Endothelial cell of umbilical vein (primary cell): ENCODE measurements around the gene GGPS1. TPM values are rescaled to one million over a fixed set of nuclear protein-coding genes. Genes with fewer than 3 reads are reported as not detected.

ENCODE experiments used
- BruUV-seq: library from RNA; stranded (reverse); fragments of 400-500 nt; replicated peaks from 2 replicates; lab custom pipeline; 2021; lab: Mats Ljungman, UMichigan
- CTCF ChIA-PET: fragments of 300-600, 350-600 bp; sonication (Branson Sonifier 250); formaldehyde crosslinking; loops from one replicate; lab custom pipeline; 2021; ENCODE audit warnings: antibody characterized with exemption, inconsistent platforms; lab: Charles Lee
- POLR2A ChIA-PET: fragments of 300-600, 350-600 bp; sonication (Branson Sonifier 250); formaldehyde crosslinking; loops from one replicate; lab custom pipeline; 2021; ENCODE audit warnings: antibody characterized with exemption, inconsistent platforms; lab: Charles Lee
- DNase-seq: peaks from one replicate; pipeline ENCODE4 v3.0.0-alpha.2; 2011; ENCODE audit warnings: low read depth, low spot score
- FAIRE-seq: peaks from 2 replicates; lab custom pipeline; 2011; peaks lifted over from hg19 to GRCh38; lab: Jason Lieb, UNC
- H2AFZ ChIP-seq: 2 replicates; pipeline ENCODE4 v1.6.0; 2012; ENCODE audit warnings: low read depth, low read length, control low read depth, inconsistent platforms
- H3K27ac ChIP-seq: 2 replicates; pipeline ENCODE4 v1.5.1; 2011; ENCODE audit warnings: low read depth, mild to moderate bottlenecking, control low read depth, low read length, moderate library complexity; ENCODE audit not compliant: insufficient read depth
- H3K27me3 ChIP-seq, 2 experiments: 2 replicates each; pipeline versions ENCODE4 v1.6.0 to v1.6.1; 2011; ENCODE audit warnings: low read length in 2 of 2, mixed read lengths in 1 of 2; ENCODE audit not compliant: control insufficient read depth in 2 of 2, insufficient read depth in 2 of 2
- H3K36me3 ChIP-seq, 2 experiments: 2 replicates in 1 of 2; 3 replicates in 1 of 2; pipeline ENCODE4 v1.5.1; 2011; ENCODE audit warnings: low read length in 2 of 2, mild to moderate bottlenecking in 1 of 2, moderate library complexity in 1 of 2; ENCODE audit not compliant: control insufficient read depth in 2 of 2, insufficient read depth in 2 of 2; ENCODE audit errors: extremely low read depth in 1 of 2
- H3K4me1 ChIP-seq: 3 replicates; pipeline ENCODE4 v1.5.1; 2011; ENCODE audit warnings: mild to moderate bottlenecking, low read length; ENCODE audit not compliant: control insufficient read depth, insufficient read depth; ENCODE audit errors: extremely low read depth
- H3K4me2 ChIP-seq: 2 replicates; pipeline ENCODE4 v1.6.1; 2011; ENCODE audit warnings: low read length, control low read depth, mixed read lengths; ENCODE audit not compliant: insufficient read depth
- H3K4me3 ChIP-seq, 3 experiments: fragments of 200-600 bp in 1 of 3; sonication (generic), shearing (Covaris generic) in 1 of 3; replicated peaks in 1 of 3; 2 replicates each; pipeline ENCODE4 v1.5.1; 2011 to 2016; ENCODE audit warnings: control low read depth in 3 of 3, low read length in 3 of 3, mild to moderate bottlenecking in 2 of 3, inconsistent platforms in 1 of 3, low read depth in 1 of 3, moderate library complexity in 1 of 3; ENCODE audit not compliant: insufficient read depth in 1 of 3
- H3K79me2 ChIP-seq: 2 replicates; pipeline ENCODE4 v1.6.0; 2012; ENCODE audit warnings: low read length, inconsistent platforms; ENCODE audit not compliant: control insufficient read depth, insufficient read depth
- H3K9ac ChIP-seq: replicated peaks from 2 replicates; pipeline ENCODE3; 2011; ENCODE audit warnings: low read length, control low read depth; ENCODE audit not compliant: insufficient read depth; ENCODE audit errors: extremely low read depth
- H3K9me1 ChIP-seq: replicated peaks from 3 replicates; pipeline ENCODE4 v1.6.0; 2011; ENCODE audit warnings: mild to moderate bottlenecking, low read length; ENCODE audit not compliant: control insufficient read depth, insufficient read depth; ENCODE audit errors: extremely low read depth
- H3K9me3 ChIP-seq: replicated peaks from 2 replicates; pipeline ENCODE4 v1.5.1; 2012; ENCODE audit warnings: low read length, inconsistent platforms; ENCODE audit not compliant: control insufficient read depth, insufficient read depth
- H4K20me1 ChIP-seq: replicated peaks from 2 replicates; pipeline ENCODE3; 2011; ENCODE audit warnings: mild to moderate bottlenecking, low read length; ENCODE audit not compliant: control insufficient read depth, insufficient read depth; ENCODE audit errors: extremely low read depth
- CTCF ChIP-seq, 2 donors: IDR thresholded peaks; 1 replicate in 1 of 2; 2 replicates in 1 of 2; pipeline ENCODE4 v1.5.1; 2011; ENCODE audit warnings: low read length in 2 of 2, mild to moderate bottlenecking in 2 of 2, moderate library complexity in 2 of 2, control low read depth in 1 of 2, inconsistent platforms in 1 of 2, low read depth in 1 of 2; ENCODE audit not compliant: insufficient read depth in 1 of 2; ENCODE audit errors: extremely low read depth in 1 of 2
- EZH2 ChIP-seq: IDR thresholded peaks from 2 replicates; pipeline ENCODE4 v1.6.1; 2012; ENCODE audit warnings: borderline replicate concordance, low read depth, mild to moderate bottlenecking, moderate library complexity, low read length, inconsistent platforms; ENCODE audit not compliant: severe bottlenecking
- FOS ChIP-seq: IDR thresholded peaks from 2 replicates; pipeline ENCODE4 v1.6.1; 2011; ENCODE audit warnings: mild to moderate bottlenecking, low read length, moderate library complexity, borderline replicate concordance; ENCODE audit not compliant: insufficient read depth
- GATA2 ChIP-seq: IDR thresholded peaks from 2 replicates; pipeline ENCODE4 v1.7.0; 2011; ENCODE audit warnings: low read depth, mild to moderate bottlenecking, moderate library complexity, mixed read lengths, low read length; ENCODE audit not compliant: insufficient read length, insufficient read depth
- JUN ChIP-seq: IDR thresholded peaks from 2 replicates; pipeline ENCODE4 v1.6.1; 2011; ENCODE audit warnings: borderline replicate concordance, low read depth; ENCODE audit not compliant: insufficient read length, insufficient read depth
- MAX ChIP-seq: IDR thresholded peaks from 2 replicates; pipeline ENCODE4 v1.6.1; 2011; ENCODE audit not compliant: insufficient read depth, insufficient read length
- MYC ChIP-seq: IDR thresholded peaks from one replicate; pipeline ENCODE4 v1.6.1; 2011; ENCODE audit warnings: mild to moderate bottlenecking, low read depth, low read length
- POLR2A ChIP-seq: IDR thresholded peaks from 2 replicates; pipeline ENCODE4 v1.6.1; 2012; ENCODE audit warnings: low read depth, mild to moderate bottlenecking, control low read depth, low read length
- POLR2AphosphoS5 ChIP-seq: IDR thresholded peaks from 2 replicates; pipeline ENCODE4 v1.6.1; 2012; ENCODE audit warnings: low read depth, mild to moderate bottlenecking, control low read depth, low read length, moderate library complexity; ENCODE audit not compliant: insufficient read depth
- dilution Hi-C: fragments of 300-500 bp; cut with MboI; formaldehyde crosslinking; loops from one replicate; pipeline ENCODE4 v1.15.0; 2019; ENCODE audit warnings: low sequenced_read_pairs; ENCODE audit not compliant: extremely low pct_ligation_motif_present
- intact Hi-C: fragments of 100-400 bp; cut with micrococcal nuclease; formaldehyde crosslinking; loops from one replicate; pipeline ENCODE4 v1.10.0; 2022
- polyA plus RNA-seq, 4 experiments: library from polyadenylated mRNA; depleted of rRNA in 3 of 4; stranded (reverse) in 3 of 4; unstranded in 1 of 4; fragments of >200 nt; gene quantifications; 2 replicates each; pipeline versions ENCODE4 v1.2.1 to v1.2.3, GENCODE V29; 2011 to 2012; ENCODE audit warnings: missing spikeins in 1 of 4
- total RNA-seq: library from RNA; stranded (reverse); gene quantifications from 2 replicates; pipeline ENCODE4 v1.2.3, GENCODE V29; 2021

GGPS1 gene
- total and polyA plus RNA-seq, 2 donors (not counting 3 experiments of a cell fraction or from before 2014, with no cell fraction given), result 10.7 to 29.5 TPM

GRCh38 chr1:235292790-235293189, 35.6 kb upstream of the GGPS1 start:
- Histone ChIP-seq H3K27ac (no peak overlapping the region), H3K79me2 (peaks cover 93% of the 10 kb centered on the region), H3K9me1 (no peaks in the 10 kb centered on the region), H3K4me1 (peaks cover 4% of the 10 kb centered on the region), H3K27me3 (no peaks in the 10 kb centered on the region), H2AFZ (no peak overlapping the region), H3K36me3 (no peaks in the 10 kb centered on the region), H3K9me3 (peaks cover under 1% of the 10 kb centered on the region), H3K9ac (no peak overlapping the region), H3K4me3 (no peak overlapping the region), H3K4me2 (no peak overlapping the region), H4K20me1 (peaks cover 30% of the 10 kb centered on the region)
- CTCF ChIA-PET, result interaction anchor here (1.0 kb wide), 1 partner anchor 12 kb away, joined by 4 read pairs; no protein-coding TSS in a partner anchor
- FAIRE-seq (no peak), DNase-seq (no peak)
- dilution Hi-C loops (no loop called here), intact Hi-C loops (no loop called here)
- POLR2A ChIA-PET, result interaction anchor here (0.7 to 1.1 kb wide), 2 partner anchors 48 to 67 kb away, joined by 3 read pairs; no protein-coding TSS in a partner anchor
- TF ChIP-seq MYC (no peak), CTCF (IDR thresholded peaks at IDR 0.05; ENCODE audit: extremely low read depth in 1 of 2, insufficient read depth in 1 of 2, low read depth in 1 of 2, low read length in 2 of 2) (no peak), EZH2 (no peak), GATA2 (no peak), FOS (no peak), MAX (no peak), JUN (no peak), POLR2AphosphoS5 (no peak), POLR2A (no peak)
- no TSS peak for BruUV-seq
